ENCODE data around the gene GREM2.

The GREM2 gene

GRCh38 chr1:240539769-240540414, 72.1 kb downstream of the GREM2 start:
- no peak for DNase-seq (ENCODE audit: low read depth)
- no peak overlapping the region for H3K4me3 ChIP-seq (ENCODE audit: low read length)
- TF ChIP-seq CTCF (IDR thresholded peaks at IDR 0.05; ENCODE audit: insufficient read depth, low read depth, low read length, missing control alignments), result no peak

DNA sequence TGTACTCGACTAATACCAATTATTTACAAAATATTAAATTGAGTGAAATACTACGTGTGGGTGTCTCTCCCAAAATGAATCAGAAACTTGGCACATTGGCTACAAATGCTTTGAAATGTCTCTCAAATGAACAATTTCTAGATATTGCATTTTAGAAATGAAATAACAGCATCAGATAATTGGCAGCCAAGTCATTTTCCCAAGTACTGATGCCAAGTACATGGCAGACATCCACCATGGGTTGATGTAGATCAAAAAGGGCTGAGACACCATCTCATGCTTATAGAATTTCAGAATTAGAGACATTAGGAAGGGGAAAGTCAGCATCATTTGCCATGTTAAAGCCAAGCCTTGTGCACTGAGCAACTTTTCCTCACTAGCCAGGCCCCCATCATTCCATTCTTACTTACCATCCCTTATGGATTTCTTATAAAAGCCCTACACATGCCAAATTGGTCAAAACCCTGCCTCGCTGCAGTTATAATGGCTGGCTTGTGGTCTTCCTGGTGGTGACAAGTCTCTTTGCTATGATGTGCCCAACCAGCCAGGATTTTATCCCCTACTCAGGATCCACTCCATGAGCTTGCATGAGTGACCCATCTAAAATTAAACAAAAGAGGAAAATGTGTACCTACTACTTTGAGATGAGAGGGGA, 73.1 kb downstream of the GREM2 start:
- DNase-seq (ENCODE audit: low read depth), result no peak
- H3K4me3 ChIP-seq (ENCODE audit: low read length), result no peak overlapping the region
- no peak for TF ChIP-seq CTCF (IDR thresholded peaks at IDR 0.05; ENCODE audit: insufficient read depth, low read depth, low read length, missing control alignments)

- H3K4me3 ChIP-seq (ENCODE audit: low read length), result no peak overlapping the region
- no peak for DNase-seq (ENCODE audit: low read depth)
- TF ChIP-seq CTCF (IDR thresholded peaks at IDR 0.05; ENCODE audit: insufficient read depth, low read depth, low read length, missing control alignments), result no peak
Observed at GRCh38 chr1:240533154-240533780, 78.7 kb downstream of the GREM2 start.

DNA sequence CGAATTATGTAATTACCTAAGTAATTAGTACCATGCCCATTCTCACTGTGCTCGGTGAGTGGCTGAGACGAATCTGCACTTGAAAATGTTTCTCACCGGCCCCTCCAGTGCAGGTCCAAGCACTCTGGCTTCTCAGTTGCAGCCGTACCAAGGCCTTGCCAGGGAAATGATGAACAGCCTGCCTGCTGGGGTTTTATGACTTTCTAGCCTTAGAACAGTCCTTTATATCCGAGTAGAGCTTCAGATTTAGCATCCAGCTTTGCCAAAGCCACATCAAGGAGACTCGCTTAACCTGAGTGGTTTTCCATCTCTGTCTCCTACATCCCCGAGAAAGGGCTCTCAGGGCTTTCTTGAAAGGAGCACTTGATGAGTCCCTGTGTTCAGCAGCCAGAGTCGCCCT, 83.4 kb downstream of the GREM2 start:
- DNase-seq (ENCODE audit: low read depth), result no peak
- no peak for TF ChIP-seq CTCF (IDR thresholded peaks at IDR 0.05; ENCODE audit: insufficient read depth, low read depth, low read length, missing control alignments)
- no peak overlapping the region for H3K4me3 ChIP-seq (ENCODE audit: low read length)

DNA sequence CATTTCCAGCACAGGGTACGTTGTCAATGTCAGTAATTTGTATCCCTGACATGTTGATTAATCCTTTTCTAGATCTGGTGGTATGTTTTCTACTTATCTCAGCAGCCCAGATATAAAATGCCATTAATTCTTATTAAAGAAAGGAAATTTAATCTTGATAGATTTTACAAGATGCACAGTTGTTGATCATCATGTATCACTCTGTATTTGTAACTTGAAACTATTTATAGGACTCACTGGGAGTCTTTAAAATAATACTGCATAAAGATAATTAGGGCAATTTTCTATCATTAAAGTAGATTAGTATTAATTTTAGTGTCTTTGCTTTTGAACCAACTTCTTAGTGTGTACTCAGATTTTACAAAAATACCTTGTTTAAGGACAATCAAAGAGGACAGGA, 84.9 kb downstream of the GREM2 start:
- DNase-seq (ENCODE audit: low read depth), result no peak
- TF ChIP-seq CTCF (IDR thresholded peaks at IDR 0.05; ENCODE audit: insufficient read depth, low read depth, low read length, missing control alignments), result no peak
- no peak overlapping the region for H3K4me3 ChIP-seq (ENCODE audit: low read length)

- H3K4me3 ChIP-seq (ENCODE audit: low read length), result no peak overlapping the region
- no peak for TF ChIP-seq CTCF (IDR thresholded peaks at IDR 0.05; ENCODE audit: insufficient read depth, low read depth, low read length, missing control alignments)
- no peak for DNase-seq (ENCODE audit: low read depth)
Observed at GRCh38 chr1:240526312-240526711, 85.6 kb downstream of the GREM2 start.
